ENCODE results near the gene EPB41L1.

EPB41L1 gene

GRCh38 chr20:36269507-36269906 is 115.0 kb downstream of the EPB41L1 start:
- Histone ChIP-seq H3K27me3 (replicated peaks; ENCODE audit: control insufficient read depth, insufficient read depth, low read length) (no peaks in the 10 kb centered on the region; the same call in none of the 2 replicates), H3K36me3 (ENCODE audit: control insufficient read depth, insufficient read depth, low read length) (no peaks in the 10 kb centered on the region), H3K4me3 (replicated peaks; ENCODE audit: low read depth, low read length) (no peak overlapping the region)
- TF ChIP-seq, protein P1, sequence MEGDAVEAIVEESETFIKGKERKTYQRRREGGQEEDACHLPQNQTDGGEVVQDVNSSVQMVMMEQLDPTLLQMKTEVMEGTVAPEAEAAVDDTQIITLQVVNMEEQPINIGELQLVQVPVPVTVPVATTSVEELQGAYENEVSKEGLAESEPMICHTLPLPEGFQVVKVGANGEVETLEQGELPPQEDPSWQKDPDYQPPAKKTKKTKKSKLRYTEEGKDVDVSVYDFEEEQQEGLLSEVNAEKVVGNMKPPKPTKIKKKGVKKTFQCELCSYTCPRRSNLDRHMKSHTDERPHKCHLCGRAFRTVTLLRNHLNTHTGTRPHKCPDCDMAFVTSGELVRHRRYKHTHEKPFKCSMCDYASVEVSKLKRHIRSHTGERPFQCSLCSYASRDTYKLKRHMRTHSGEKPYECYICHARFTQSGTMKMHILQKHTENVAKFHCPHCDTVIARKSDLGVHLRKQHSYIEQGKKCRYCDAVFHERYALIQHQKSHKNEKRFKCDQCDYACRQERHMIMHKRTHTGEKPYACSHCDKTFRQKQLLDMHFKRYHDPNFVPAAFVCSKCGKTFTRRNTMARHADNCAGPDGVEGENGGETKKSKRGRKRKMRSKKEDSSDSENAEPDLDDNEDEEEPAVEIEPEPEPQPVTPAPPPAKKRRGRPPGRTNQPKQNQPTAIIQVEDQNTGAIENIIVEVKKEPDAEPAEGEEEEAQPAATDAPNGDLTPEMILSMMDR (IDR thresholded peaks at IDR 0.05; ENCODE audit: insufficient read depth, low read length, poor library complexity, severe bottlenecking), result no peak
- DNase-seq (ENCODE audit: extremely low read depth, insufficient read length), result no peak

GRCh38 chr20:36270744-36271638 is 116.5 kb downstream of the EPB41L1 start:
- Histone ChIP-seq H3K4me3 (replicated peaks; ENCODE audit: low read depth, low read length) (no peak overlapping the region), H3K36me3 (ENCODE audit: control insufficient read depth, insufficient read depth, low read length) (no peaks in the 10 kb centered on the region), H3K27me3 (replicated peaks; ENCODE audit: control insufficient read depth, insufficient read depth, low read length) (peaks cover 1% of the 10 kb centered on the region)
- DNase-seq (ENCODE audit: extremely low read depth, insufficient read length), result no peak
- TF ChIP-seq, protein P1 (IDR thresholded peaks at IDR 0.05; ENCODE audit: insufficient read depth, low read length, poor library complexity, severe bottlenecking), result no peak

DNA sequence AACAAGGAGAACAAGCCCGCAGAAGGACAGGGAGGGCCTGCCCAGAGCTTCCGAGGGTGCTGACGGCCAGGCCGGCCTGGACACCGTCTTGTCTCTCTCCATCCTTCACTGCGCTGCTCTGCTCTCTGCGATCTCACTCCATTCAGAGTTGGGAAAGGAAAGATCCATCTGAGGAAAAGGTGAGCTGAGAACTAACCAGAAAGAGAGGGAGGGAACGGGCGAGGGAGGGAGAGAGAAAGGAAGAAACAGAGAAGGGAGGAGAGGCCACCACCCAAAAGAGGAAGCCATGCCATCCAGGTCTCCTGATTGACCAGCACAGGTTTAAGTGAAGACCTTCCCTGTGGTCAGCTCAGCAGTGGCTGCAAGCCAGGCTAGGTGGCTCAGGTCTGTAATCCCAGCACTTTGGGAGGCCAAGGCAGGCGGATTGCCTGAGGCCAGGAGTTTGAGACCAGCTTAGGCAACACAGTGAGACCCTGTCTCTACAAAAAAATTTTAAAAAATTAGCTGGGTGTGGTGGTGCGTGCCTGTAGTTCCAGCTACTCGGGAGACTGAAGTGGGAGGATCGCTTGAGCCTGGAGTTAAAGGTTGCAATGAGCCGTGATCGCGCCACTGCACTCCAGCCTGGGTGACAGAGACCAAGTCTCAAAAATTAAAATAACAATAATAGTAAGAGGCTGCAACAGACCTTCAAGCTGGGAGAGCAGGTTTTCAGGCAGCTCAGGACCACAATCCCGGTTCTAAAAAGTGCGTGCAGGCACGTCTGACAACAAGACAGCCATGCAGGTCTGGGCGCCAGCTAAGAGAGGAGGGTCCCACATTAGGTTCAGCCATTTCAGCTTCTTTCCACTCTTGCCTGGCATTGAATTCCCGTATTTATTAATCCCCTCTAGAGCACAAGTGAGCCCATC is 117.4 kb downstream of the EPB41L1 start:
- no peak overlapping the region for H3K4me3 ChIP-seq (replicated peaks; ENCODE audit: low read depth, low read length)
- TF ChIP-seq, protein P1 (IDR thresholded peaks at IDR 0.05; ENCODE audit: insufficient read depth, low read length, poor library complexity, severe bottlenecking), result no peak
- no peak for DNase-seq (ENCODE audit: extremely low read depth, insufficient read length)

DNA sequence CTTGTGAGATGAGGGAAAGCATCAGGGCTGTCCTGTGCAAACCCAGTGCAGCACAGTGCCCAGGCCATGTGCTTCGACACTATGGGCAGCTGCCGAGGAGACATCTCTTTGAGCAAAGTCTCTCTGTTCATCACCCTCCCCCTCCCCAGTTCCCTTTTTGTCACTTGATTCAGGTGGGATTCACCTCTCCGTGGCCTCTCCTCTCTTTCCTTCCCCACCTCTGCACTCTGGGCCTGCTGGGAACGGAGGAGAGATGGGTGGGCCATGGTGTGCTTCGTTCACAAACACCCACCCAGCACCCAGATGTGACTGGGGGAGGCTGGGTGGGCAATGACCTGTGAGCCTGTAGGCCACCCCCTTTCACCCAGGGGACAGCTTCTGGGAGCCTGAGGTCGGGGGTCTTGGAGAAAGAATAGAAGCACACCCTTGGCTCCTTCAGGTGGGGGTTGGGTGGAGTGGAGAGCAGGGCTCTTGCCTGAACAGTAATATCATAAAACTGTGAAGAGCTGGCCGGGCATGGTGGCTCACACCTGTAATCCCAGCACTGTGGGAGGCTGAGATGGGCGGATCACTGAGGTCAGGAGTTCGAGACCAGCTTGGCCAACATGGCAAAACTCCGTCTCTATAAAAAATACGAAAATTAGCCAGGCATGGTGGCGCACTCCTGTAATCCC is 118.1 kb downstream of the EPB41L1 start:
- peaks cover 1% of the 10 kb centered on the region; the same call in 1 of the 2 replicates for H3K27me3 ChIP-seq (replicated peaks; ENCODE audit: control insufficient read depth, insufficient read depth, low read length)
- no peak overlapping the region for H3K4me3 ChIP-seq (replicated peaks; ENCODE audit: low read depth, low read length)
- no peak for DNase-seq (ENCODE audit: extremely low read depth, insufficient read length)
- TF ChIP-seq, protein P1 (IDR thresholded peaks at IDR 0.05; ENCODE audit: insufficient read depth, low read length, poor library complexity, severe bottlenecking), result no peak
- H3K36me3 ChIP-seq (ENCODE audit: control insufficient read depth, insufficient read depth, low read length), result no peaks in the 10 kb centered on the region

More for the DNA sequence above, 117.4 kb downstream of the EPB41L1 start:
- Histone ChIP-seq H3K36me3 (ENCODE audit: control insufficient read depth, insufficient read depth, low read length) (no peaks in the 10 kb centered on the region), H3K27me3 (replicated peaks; ENCODE audit: control insufficient read depth, insufficient read depth, low read length) (peaks cover 1% of the 10 kb centered on the region; the same call in 1 of the 2 replicates)

DNA sequence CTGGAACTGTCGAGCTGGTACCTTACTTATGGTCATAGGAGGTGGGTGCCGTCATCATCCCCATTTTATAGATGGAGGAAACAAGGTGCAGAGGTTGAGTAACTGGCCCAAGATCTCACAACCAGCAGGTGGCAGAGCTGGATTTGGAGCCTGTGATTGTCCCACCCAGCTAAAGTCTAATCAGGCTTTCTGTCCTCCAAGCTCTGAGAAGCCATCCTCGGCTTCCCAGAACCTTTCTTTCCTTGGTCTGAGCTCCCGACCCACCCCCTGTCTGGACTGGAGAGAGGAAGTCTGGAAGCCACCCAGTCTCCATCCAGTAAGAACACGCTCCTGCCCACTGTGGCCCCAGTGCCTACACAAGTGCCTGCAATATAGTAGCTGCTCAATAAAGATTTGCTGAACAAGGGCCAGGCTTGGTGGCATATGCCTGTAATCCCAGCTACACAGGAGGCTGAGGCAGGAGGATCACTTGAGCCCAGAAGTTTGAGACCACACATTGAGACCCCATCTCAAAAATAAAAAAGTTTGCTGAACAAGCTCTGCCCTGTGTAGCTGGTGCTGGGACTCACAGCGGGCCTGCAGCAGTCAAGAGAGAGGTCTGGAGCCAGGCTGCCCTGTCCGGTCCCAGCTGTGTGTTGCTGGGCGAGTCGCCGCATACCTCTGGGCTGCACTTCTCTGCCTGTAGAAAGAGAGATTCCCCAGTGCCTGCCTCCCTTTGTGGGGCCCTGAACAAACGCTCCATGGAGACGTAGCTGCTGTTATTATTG is 119.1 kb downstream of the EPB41L1 start:
- no peak for DNase-seq (ENCODE audit: extremely low read depth, insufficient read length)
- peaks cover 1% of the 10 kb centered on the region; the same call in 1 of the 2 replicates for H3K27me3 ChIP-seq (replicated peaks; ENCODE audit: control insufficient read depth, insufficient read depth, low read length)
- H3K4me3 ChIP-seq (replicated peaks; ENCODE audit: low read depth, low read length), result no peak overlapping the region
- H3K36me3 ChIP-seq (ENCODE audit: control insufficient read depth, insufficient read depth, low read length), result no peaks in the 10 kb centered on the region
- TF ChIP-seq, protein P1 (IDR thresholded peaks at IDR 0.05; ENCODE audit: insufficient read depth, low read length, poor library complexity, severe bottlenecking), result peak; percentile 43

Measured in GM06990 (cell line).